ENCODE measurements around the gene ALDH1L1. TPM values are rescaled to one million over a fixed set of nuclear protein-coding genes. Genes with fewer than 3 reads are reported as not detected.

Gene ALDH1L1
- total RNA-seq, 1 experiment from 2014 or later = not detected

GRCh38 chr3:126119976-126120375, 60.4 kb downstream of the ALDH1L1 start:
- no peak for DNase-seq (ENCODE audit: low read depth)

- no peak for DNase-seq (ENCODE audit: low read depth)
Observed at GRCh38 chr3:126119008-126119675, 61.2 kb downstream of the ALDH1L1 start.

GRCh38 chr3:126118591-126118990, 61.8 kb downstream of the ALDH1L1 start:
- DNase-seq (ENCODE audit: low read depth) = no peak

GRCh38 chr3:126117786-126118185, 62.6 kb downstream of the ALDH1L1 start:
- DNase-seq (ENCODE audit: low read depth) = no peak

GRCh38 chr3:126117212-126117611, 63.2 kb downstream of the ALDH1L1 start:
- no peak for DNase-seq (ENCODE audit: low read depth)

GRCh38 chr3:126116526-126116925, 63.9 kb downstream of the ALDH1L1 start:
- DNase-seq (ENCODE audit: low read depth) = no peak

GRCh38 chr3:126114443-126115386, 65.7 kb downstream of the ALDH1L1 start:
- DNase-seq (ENCODE audit: low read depth) = no peak

GRCh38 chr3:126113733-126114442, 66.5 kb downstream of the ALDH1L1 start:
- DNase-seq (ENCODE audit: low read depth) = no peak

GRCh38 chr3:126113238-126113555, 67.2 kb downstream of the ALDH1L1 start:
- no peak for DNase-seq (ENCODE audit: low read depth)

GRCh38 chr3:126112531-126113237, 67.7 kb downstream of the ALDH1L1 start:
- DNase-seq (ENCODE audit: low read depth) = no peak

- DNase-seq (ENCODE audit: low read depth) = no peak
Observed at GRCh38 chr3:126111566-126112475, 68.6 kb downstream of the ALDH1L1 start.

- no peak for DNase-seq (ENCODE audit: low read depth)
Observed at GRCh38 chr3:126111126-126111551, 69.2 kb downstream of the ALDH1L1 start.

- no peak for DNase-seq (ENCODE audit: low read depth)
Observed at GRCh38 chr3:126110431-126111125, 69.8 kb downstream of the ALDH1L1 start.

- DNase-seq (ENCODE audit: low read depth) = no peak
Observed at GRCh38 chr3:126109880-126110235, 70.5 kb downstream of the ALDH1L1 start.

- DNase-seq (ENCODE audit: low read depth) = no peak
Observed at GRCh38 chr3:126109146-126109879, 71.1 kb downstream of the ALDH1L1 start.

- DNase-seq (ENCODE audit: low read depth) = no peak
Observed at GRCh38 chr3:126108676-126109050, 71.7 kb downstream of the ALDH1L1 start.

GRCh38 chr3:126107957-126108675, 72.3 kb downstream of the ALDH1L1 start:
- DNase-seq (ENCODE audit: low read depth) = no peak

GRCh38 chr3:126107203-126107939, 73.0 kb downstream of the ALDH1L1 start:
- no peak for DNase-seq (ENCODE audit: low read depth)
